Stimulated activated CD4-positive, alpha-beta T cell treated with anti-CD3 and anti-CD28 coated beads, Interleukin-4, amount 100 ng/mL, for 48 hours (primary cell): ENCODE results near the gene ZDHHC12.

Experiments used
- DNase-seq, 2 donors: peaks; one replicate each; pipeline ENCODE4 v3.0.0-alpha.2; 2020; ENCODE audit warnings: low read depth in 2 of 2

The ZDHHC12 gene

DNA sequence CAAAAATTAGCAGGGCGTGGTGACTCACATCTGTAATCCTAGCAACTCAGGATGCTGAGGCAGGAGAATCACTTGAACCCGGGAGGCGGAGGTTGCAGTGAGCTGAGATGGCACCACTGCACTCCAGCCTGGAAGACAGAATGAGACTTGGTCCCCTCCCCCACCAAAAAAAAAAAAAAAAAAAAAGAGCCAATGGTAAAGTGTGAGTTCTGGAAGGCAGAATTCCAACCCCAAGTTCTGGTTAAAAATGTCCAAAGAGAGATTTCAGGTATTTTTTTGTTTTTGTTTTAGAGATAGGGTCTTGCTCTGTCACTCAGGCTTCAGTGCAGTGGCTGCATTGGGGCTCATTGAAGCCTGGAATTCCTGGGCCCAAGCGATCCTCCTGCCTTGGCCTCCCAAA is 36.5 kb downstream of the ZDHHC12 start:
- no peak for DNase-seq

DNA sequence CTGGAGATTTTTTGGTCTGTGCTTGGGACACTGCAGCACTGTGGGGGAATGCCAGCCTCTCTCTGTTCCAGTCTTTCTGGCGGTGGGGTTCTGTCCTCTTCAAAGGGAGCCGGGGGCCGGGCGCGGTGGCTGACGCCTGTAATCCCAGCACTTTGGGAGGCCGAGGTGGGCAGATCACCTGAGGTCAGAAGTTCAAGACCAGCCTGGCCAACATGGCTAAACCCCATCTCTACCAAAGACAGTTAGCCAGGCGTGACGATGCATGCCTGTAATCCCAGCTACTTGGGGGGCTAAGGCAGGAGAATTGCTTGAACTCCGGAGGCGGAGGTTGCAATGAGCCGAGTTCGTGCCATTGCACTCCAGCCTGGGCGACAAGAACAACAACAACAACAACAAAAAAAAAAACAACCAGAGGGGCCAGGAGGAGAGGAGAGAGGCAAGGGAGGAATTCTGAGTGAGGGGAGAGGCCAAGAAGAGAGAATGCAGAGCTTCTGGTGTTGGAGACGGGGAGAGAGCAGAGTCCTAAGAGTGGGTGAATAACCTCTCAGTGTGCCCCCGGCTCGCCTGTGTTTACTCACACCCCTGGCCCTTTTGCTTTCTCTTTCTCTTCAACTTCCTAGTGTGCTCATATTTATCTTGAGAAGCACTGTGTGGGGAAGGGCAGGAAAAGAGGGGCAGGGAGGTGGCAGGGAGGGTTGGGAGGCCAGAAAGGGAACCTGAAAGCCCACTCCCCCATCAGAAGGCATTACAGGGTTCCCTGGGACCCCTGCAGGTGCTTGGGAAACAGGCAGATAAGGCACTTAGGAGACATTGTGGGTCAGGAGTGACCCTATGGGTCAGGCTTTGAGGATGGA is 38.1 kb downstream of the ZDHHC12 start:
- peak in 1 of 2 donors; percentile 7 for DNase-seq

DNA sequence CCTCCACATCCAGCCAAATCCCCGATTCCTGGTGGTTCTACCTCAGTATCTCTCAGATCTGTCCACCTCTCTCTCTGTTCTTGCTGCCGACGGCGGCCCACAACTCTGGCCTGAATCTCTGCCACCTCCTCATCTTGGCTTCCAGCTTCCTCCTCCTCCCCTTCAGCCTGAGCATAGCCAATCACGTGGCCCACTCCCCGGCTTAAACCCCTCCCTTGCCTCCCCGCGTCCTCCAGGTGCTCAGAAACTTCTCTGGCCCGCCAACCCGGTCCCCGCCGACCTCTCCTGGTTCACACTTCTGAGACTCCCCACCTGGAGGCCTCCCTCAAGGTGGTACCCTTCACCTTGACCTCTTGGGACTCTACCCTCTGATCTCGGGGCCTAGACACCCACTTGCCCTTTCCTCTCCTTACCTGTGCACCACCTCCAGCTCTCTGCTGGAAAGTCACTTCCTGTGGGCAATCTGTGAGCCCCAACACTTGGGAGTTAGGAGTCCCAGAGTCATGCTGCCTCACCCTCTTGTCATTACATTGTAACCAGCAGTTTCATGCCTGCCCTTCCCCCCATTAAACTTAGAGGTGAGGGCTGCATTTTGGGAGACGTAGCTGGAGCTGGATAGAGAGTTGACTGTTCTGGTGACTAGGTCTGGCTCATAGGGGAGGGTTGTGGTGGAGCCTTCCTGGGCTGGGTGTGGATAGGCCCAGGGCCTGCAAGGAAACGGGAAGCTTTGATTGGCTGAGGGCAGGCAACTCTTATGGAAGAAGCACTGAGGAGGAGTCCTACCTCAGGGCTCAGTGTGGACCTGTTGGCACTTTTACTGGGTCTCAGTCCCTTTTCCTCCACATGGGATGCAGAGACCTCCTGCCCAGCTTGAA is 39.4 kb downstream of the ZDHHC12 start:
- DNase-seq, result peak; percentile 65 to 79

DNA sequence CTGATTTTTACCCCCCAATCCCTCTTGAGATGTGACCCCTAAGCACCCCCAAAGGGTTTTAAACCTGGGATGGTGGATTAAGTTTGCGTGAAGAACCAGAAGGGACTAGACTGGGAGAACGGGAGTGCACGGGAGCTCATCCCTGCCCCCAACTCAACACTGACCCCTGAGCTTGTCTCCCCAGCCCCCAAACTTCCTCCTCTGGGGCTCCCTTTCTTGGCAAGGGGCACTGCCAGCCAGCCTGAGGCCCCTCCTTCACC is 39.9 kb downstream of the ZDHHC12 start:
- no peak for DNase-seq

DNA sequence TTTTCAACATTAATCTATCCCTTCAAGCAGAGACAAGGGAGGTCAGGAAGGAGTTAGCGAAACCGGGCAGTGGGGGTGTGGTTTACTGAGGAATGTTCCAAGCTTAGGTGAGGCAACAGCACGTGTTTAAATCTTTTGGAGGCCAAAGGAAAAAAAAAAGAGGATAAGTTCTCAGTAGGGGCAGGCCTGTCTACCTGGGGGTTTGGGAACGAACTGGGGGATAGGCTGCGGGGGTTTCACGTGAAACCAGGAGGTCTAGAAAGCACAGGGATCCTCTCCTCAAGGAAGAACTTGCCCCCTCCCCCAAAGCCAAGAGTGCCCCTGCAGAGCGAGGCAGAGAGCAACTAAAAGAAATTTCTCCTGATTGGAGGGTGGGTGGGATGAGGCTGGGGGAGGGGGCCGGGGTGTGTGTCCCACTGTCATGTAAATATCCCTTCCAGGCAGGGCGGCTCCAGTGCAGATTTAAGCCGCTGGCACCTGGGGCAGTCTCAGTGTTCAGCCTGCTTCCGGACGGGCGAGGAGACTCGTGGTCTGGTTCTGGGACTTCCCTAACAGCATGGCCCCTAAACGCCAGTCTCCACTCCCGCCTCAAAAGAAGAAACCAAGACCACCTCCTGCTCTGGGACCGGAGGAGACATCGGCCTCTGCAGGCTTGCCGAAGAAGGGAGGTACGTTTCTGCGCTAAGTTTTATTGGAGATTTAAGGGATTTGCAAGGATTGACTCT is 40.4 kb downstream of the ZDHHC12 start:
- DNase-seq, result peak; percentile 16 to 32

DNA sequence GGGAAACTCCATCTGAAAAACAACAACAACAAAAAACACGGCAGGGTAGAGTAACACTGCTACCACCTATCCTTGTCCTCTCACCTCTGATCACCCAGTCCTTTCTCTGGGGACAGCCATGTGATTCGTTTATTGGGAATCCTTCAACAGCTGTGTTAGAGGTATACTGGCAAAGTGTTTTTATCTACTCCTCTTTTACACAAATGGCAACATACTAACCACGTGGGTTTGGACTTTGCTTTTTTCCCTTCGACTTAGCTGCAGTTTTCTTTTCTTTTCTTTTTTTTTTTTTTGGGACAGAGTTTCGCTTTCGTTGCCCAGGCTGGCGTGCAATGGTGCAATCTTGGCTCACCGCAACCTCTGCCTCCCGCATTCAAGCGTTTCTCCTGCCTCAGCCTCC is 46.1 kb downstream of the ZDHHC12 start:
- DNase-seq, result no peak

DNA sequence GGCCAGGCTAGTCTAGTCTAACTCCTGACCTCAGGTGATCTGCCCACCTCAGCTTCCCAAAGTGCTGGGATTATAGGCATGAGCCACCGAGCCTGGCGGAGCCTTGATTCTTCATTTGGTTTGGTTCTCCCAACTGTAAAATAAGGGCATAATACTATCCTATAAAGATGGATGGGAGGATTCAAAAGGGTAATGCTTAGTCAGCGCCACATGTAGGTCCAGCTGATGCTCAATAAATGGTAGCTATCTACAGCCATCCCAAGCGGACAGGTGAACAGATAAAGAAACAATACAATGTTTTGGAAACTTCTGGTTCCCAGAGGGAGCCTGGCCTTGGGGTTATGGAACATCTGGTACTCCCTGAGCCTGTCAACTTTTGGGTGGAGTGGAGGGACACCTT is 48.5 kb downstream of the ZDHHC12 start:
- no peak for DNase-seq
